Testis (tissue), 3 donors: ENCODE results near the gene RASL10A. TPM values are rescaled to one million over a fixed set of nuclear protein-coding genes. Genes with fewer than 3 reads are reported as not detected.

Source experiments
- DNase-seq: peaks from one replicate; pipeline ENCODE4 v3.0.0-alpha.2; 2019
- H3K27ac ChIP-seq, 2 donors: fragments of 200-600 bp; sonication (generic); one replicate each; pipeline ENCODE4 v1.5.1; 2019
- H3K27me3 ChIP-seq: fragments of 200-600 bp; sonication (generic); one replicate; pipeline ENCODE4 v1.5.1; 2019
- H3K36me3 ChIP-seq: fragments of 200-600 bp; sonication (generic); one replicate; pipeline ENCODE4 v1.5.1; 2017; ENCODE audit warnings: low read depth; ENCODE audit errors: missing control alignments
- H3K4me1 ChIP-seq: fragments of 200-600 bp; sonication (generic); one replicate; pipeline ENCODE4 v1.5.1; 2019
- H3K4me3 ChIP-seq, 2 donors: fragments of 200-600 bp; sonication (generic); one replicate each; pipeline ENCODE4 v1.5.1; 2017 to 2019
- H3K9me3 ChIP-seq: fragments of 200-600 bp; sonication (generic); one replicate; pipeline ENCODE4 v1.5.1; 2017
- CTCF ChIP-seq, 3 experiments: fragments of 450-650 bp in 2 of 3; fragments of 200-600 bp in 1 of 3; sonication (generic) in 1 of 3; IDR thresholded peaks; one replicate each; pipeline ENCODE4 v1.5.1; 2016 to 2019; ENCODE audit warnings: antibody characterized with exemption in 3 of 3, mild to moderate bottlenecking in 2 of 3, moderate library complexity in 1 of 3
- POLR2A ChIP-seq: fragments of 450-650 bp; IDR thresholded peaks from one replicate; pipeline ENCODE4 v1.6.1; 2017; ENCODE audit warnings: antibody characterized with exemption, mild to moderate bottlenecking, moderate library complexity
- WGBS, 2 donors: methylation state at CpG; one replicate each; pipeline ENCODE4 v1.1.5; 2018; 5-methylcytosine and 5-hydroxymethylcytosine counted together
- intact Hi-C: fragments of 100-400 bp; cut with DNase I; formaldehyde crosslinking; loops from one replicate; pipeline ENCODE4 v1.15.1; 2023; ENCODE audit warnings: low total_unique reads
- polyA plus RNA-seq: library from polyadenylated mRNA; stranded (reverse); fragments of 350-450 nt; fragmentation: Illumina TruSeq; extraction: RNeasy Lipid Tissue Mini Kit (QIAGEN cat#74804); gene quantifications from one replicate; pipeline ENCODE4 v1.2.3, GENCODE V29; 2014; ENCODE audit warnings: low read depth, low replicate concordance; ENCODE audit not compliant: insufficient read depth
- total RNA-seq, 2 donors: library from RNA; depleted of rRNA; stranded (reverse); fragments of >200 nt; gene quantifications; one replicate each; pipeline ENCODE4 v1.2.3, GENCODE V29; 2016

The RASL10A gene
- total and polyA plus RNA-seq, 3 donors from 2014 or later: 2.2 to 10.4 (median 7.1) TPM

- no peaks in the 10 kb centered on the region for H3K27me3 ChIP-seq
- no peak overlapping the region for H3K27ac ChIP-seq
- WGBS, 2 donors: 46 to 70% methylated on average over 9 of the region's 9 CpGs
- H3K4me3 ChIP-seq: no peak overlapping the region
- TF ChIP-seq CTCF (IDR thresholded peaks at IDR 0.05): no peak
- no peak for TF ChIP-seq POLR2A
- H3K9me3 ChIP-seq: no peaks in the 10 kb centered on the region
- intact Hi-C loops: no loop called here
- H3K4me1 ChIP-seq: peaks cover 12% of the 10 kb centered on the region
- no peaks in the 10 kb centered on the region for H3K36me3 ChIP-seq
- no peak for DNase-seq
Observed at GRCh38 chr22:29325785-29326315, 10.4 kb upstream of the RASL10A start.

- TF ChIP-seq POLR2A (no peak), CTCF (IDR thresholded peaks at IDR 0.05) (no peak)
- WGBS, 2 donors: 87 to 90% methylated on average over 8 of the region's 8 CpGs
- Histone ChIP-seq H3K4me1 (peaks cover 7% of the 10 kb centered on the region), H3K27ac (no peak overlapping the region), H3K27me3 (no peaks in the 10 kb centered on the region), H3K4me3 (no peak overlapping the region), H3K9me3 (no peaks in the 10 kb centered on the region), H3K36me3 (no peaks in the 10 kb centered on the region)
- no peak for DNase-seq
- intact Hi-C loops: no loop called here
Observed at GRCh38 chr22:29325356-29325755, 9.9 kb upstream of the RASL10A start.

- DNase-seq: no peak
- H3K27ac ChIP-seq: no peak overlapping the region
- H3K4me3 ChIP-seq: no peak overlapping the region
- peaks cover 6% of the 10 kb centered on the region for H3K4me1 ChIP-seq
- no peaks in the 10 kb centered on the region for H3K9me3 ChIP-seq
- intact Hi-C loops: no loop called here
- no peaks in the 10 kb centered on the region for H3K27me3 ChIP-seq
- H3K36me3 ChIP-seq: no peaks in the 10 kb centered on the region
- TF ChIP-seq CTCF (IDR thresholded peaks at IDR 0.05): no peak
- TF ChIP-seq POLR2A: no peak
Observed at GRCh38 chr22:29323641-29324040, 8.1 kb upstream of the RASL10A start.

- H3K9me3 ChIP-seq: no peaks in the 10 kb centered on the region
- WGBS, 2 donors: 81 to 89% methylated on average over 1 of the region's 1 CpG
- no peaks in the 10 kb centered on the region for H3K27me3 ChIP-seq
- H3K4me1 ChIP-seq: no peaks in the 10 kb centered on the region
- no peak overlapping the region for H3K4me3 ChIP-seq
- intact Hi-C loops: no loop called here
- no peak for TF ChIP-seq CTCF (IDR thresholded peaks at IDR 0.05)
- no peak for TF ChIP-seq POLR2A
- H3K27ac ChIP-seq: no peak overlapping the region
- DNase-seq: no peak
- no peaks in the 10 kb centered on the region for H3K36me3 ChIP-seq
Observed at GRCh38 chr22:29320546-29320945, 5.0 kb upstream of the RASL10A start.

GRCh38 chr22:29319072-29319471 lies 3.6 kb upstream of the RASL10A start:
- H3K36me3 ChIP-seq: no peaks in the 10 kb centered on the region
- H3K4me3 ChIP-seq: no peak overlapping the region
- intact Hi-C loops: no loop called here
- TF ChIP-seq POLR2A (no peak), CTCF (IDR thresholded peaks at IDR 0.05) (no peak)
- DNase-seq: no peak
- no peaks in the 10 kb centered on the region for H3K9me3 ChIP-seq
- peaks cover 7% of the 10 kb centered on the region for H3K4me1 ChIP-seq
- WGBS, 2 donors: 100% methylated on average over 1 to 2 of the region's 2 CpGs
- H3K27me3 ChIP-seq: no peaks in the 10 kb centered on the region
- no peak overlapping the region for H3K27ac ChIP-seq
